ENCODE data around the gene FKBP2. TPM values are rescaled to one million over a fixed set of nuclear protein-coding genes. Genes with fewer than 3 reads are reported as not detected.

FKBP2 gene
- total RNA-seq, 1 experiment from 2014 or later: 84.2 TPM

GRCh38 chr11:64206457-64207255 lies 34.2 kb upstream of the FKBP2 start, which contains the start of gene FERMT3:
TSS of gene FERMT3 (plus strand) at chr11:64206721. CDS start at chr11:64207365, 644 bp downstream.
- Histone ChIP-seq H3K79me2 (ENCODE audit: low read depth) (no peaks in the 10 kb centered on the region), H3K9me2 (ENCODE audit: insufficient read depth) (no peaks in the 10 kb centered on the region), H3K9me3 (ENCODE audit: insufficient read depth, low read depth) (no peaks in the 10 kb centered on the region), H3K4me2 (no peak within 1 kb of the TSS), H3F3A (ENCODE audit: insufficient read depth, low read depth) (peaks cover 63% of the 10 kb centered on the region), H3K4me3 (no peak within 1 kb of the TSS), H3K27ac (no peak within 1 kb of the TSS), H3K36me3 (ENCODE audit: low read depth) (peaks cover 11% of the 10 kb centered on the region; the same call in 1 of the 2 replicates), H2AFZ (no peak within 1 kb of the TSS), H4K20me1 (ENCODE audit: insufficient read depth) (peaks cover 24% of the 10 kb centered on the region), H3K4me1 (replicated peaks; ENCODE audit: insufficient read depth) (0 out of 2 replicates have a peak, but pooled peaks cover 4% of the 10 kb centered on the region), H3K27me3 (ENCODE audit: insufficient read depth, low read depth) (no peaks in the 10 kb centered on the region)
- ChIA-PET CTCF (interaction anchor here (0.5 to 0.7 kb wide), 4 partner anchors 19 to 1401 kb away, joined by 3 to 7 read pairs (median 4); partner anchors contain the start of genes NUDT22, NXF1 and TRPT1), POLR2A (ENCODE audit: unreplicated experiment) (interaction anchor here (0.5 to 0.6 kb wide), 2 partner anchors 15 to 40 kb away, joined by 5 to 6 read pairs; no protein-coding TSS in a partner anchor)
- intact Hi-C loops (cut with micrococcal nuclease; ENCODE audit: unreplicated experiment): no loop called here
- no TSS peak for BruUV-seq (replicated peaks)
- no peak for DNase-seq
- TF ChIP-seq CTCF (conservative IDR thresholded peaks at IDR 0.05) (no peak), EZH2 (IDR thresholded peaks at IDR 0.05; ENCODE audit: low read depth) (no peak)

GRCh38 chr11:64207256-64208085 lies 33.4 kb upstream of the FKBP2 start:
- Histone ChIP-seq H3K27ac (no peak overlapping the region), H3K36me3 (ENCODE audit: low read depth) (0 out of 2 replicates have a peak, but pooled peaks cover 6% of the 10 kb centered on the region)

More at GRCh38 chr11:64207256-64208085, 33.4 kb upstream of the FKBP2 start:
- no peaks in the 10 kb centered on the region for H3K9me3 ChIP-seq (ENCODE audit: insufficient read depth, low read depth)
- CTCF ChIA-PET: interaction anchor here (0.5 to 0.7 kb wide), 4 partner anchors 77 to 1402 kb away, joined by 3 to 7 read pairs (median 3); partner anchors contain the start of gene NXF1
- H3K4me2 ChIP-seq: no peak overlapping the region
- DNase-seq: no peak
- no peak overlapping the region for H3K4me3 ChIP-seq
- no peaks in the 10 kb centered on the region for H3K79me2 ChIP-seq (ENCODE audit: low read depth)
- H4K20me1 ChIP-seq (ENCODE audit: insufficient read depth): peaks cover 21% of the 10 kb centered on the region
- no peaks in the 10 kb centered on the region for H3K9me2 ChIP-seq (ENCODE audit: insufficient read depth)
- H3K4me1 ChIP-seq (replicated peaks; ENCODE audit: insufficient read depth): 0 out of 2 replicates have a peak, but pooled peaks cover 4% of the 10 kb centered on the region
- POLR2A ChIA-PET (ENCODE audit: unreplicated experiment): no interaction called here
- intact Hi-C loops (cut with micrococcal nuclease; ENCODE audit: unreplicated experiment): no loop called here
- H3F3A ChIP-seq (ENCODE audit: insufficient read depth, low read depth): peaks cover 55% of the 10 kb centered on the region
- TF ChIP-seq CTCF (conservative IDR thresholded peaks at IDR 0.05) (no peak), EZH2 (IDR thresholded peaks at IDR 0.05; ENCODE audit: low read depth) (no peak)
- no TSS peak for BruUV-seq (replicated peaks)
- H3K27me3 ChIP-seq (ENCODE audit: insufficient read depth, low read depth): no peaks in the 10 kb centered on the region
- H2AFZ ChIP-seq: no peak overlapping the region
